Epithelial cell of proximal tubule (primary cell): ENCODE measurements around the gene SLC7A6. TPM values are rescaled to one million over a fixed set of nuclear protein-coding genes. Genes with fewer than 3 reads are reported as not detected.

ENCODE experiments used
- DNase-seq: peaks from one replicate; pipeline ENCODE4 v3.0.0-alpha.2; 2011; ENCODE audit warnings: low read depth
- H3K4me3 ChIP-seq: 2 replicates; pipeline ENCODE4 v1.5.1; 2011; ENCODE audit warnings: low read depth, mild to moderate bottlenecking, low read length
- CTCF ChIP-seq: conservative IDR thresholded peaks from 2 replicates; pipeline ENCODE4 v1.5.1; 2012; ENCODE audit warnings: low read depth, mild to moderate bottlenecking, low read length
- total RNA-seq: library from RNA; depleted of rRNA; stranded (reverse); fragments of >200 nt; gene quantifications from 2 replicates; pipeline ENCODE4 v1.2.3, GENCODE V29; 2015

Gene SLC7A6
- total RNA-seq, 1 donor from 2014 or later = 10.6 TPM

GRCh38 chr16:68282064-68282452, 17.7 kb downstream of the SLC7A6 start:
- H3K4me3 ChIP-seq = no peak overlapping the region
- DNase-seq = no peak
- TF ChIP-seq CTCF = no peak

GRCh38 chr16:68283346-68283745, 19.0 kb downstream of the SLC7A6 start:
- TF ChIP-seq CTCF = no peak
- DNase-seq = no peak
- H3K4me3 ChIP-seq = no peak overlapping the region

- no peak for TF ChIP-seq CTCF
- no peak overlapping the region for H3K4me3 ChIP-seq
- no peak for DNase-seq
Measured at GRCh38 chr16:68283801-68284598, 19.7 kb downstream of the SLC7A6 start.

GRCh38 chr16:68284847-68285246, 20.5 kb downstream of the SLC7A6 start:
- TF ChIP-seq CTCF = no peak
- no peak for DNase-seq
- no peak overlapping the region for H3K4me3 ChIP-seq

GRCh38 chr16:68285683-68286082, 21.4 kb downstream of the SLC7A6 start:
- TF ChIP-seq CTCF = no peak
- DNase-seq = no peak
- H3K4me3 ChIP-seq = no peak overlapping the region

GRCh38 chr16:68286153-68287074, 22.1 kb downstream of the SLC7A6 start:
- DNase-seq = no peak
- no peak for TF ChIP-seq CTCF
- H3K4me3 ChIP-seq = no peak overlapping the region
